Neural cell (in vitro differentiated cells): ENCODE data around the gene AGFG2. TPM values are rescaled to one million over a fixed set of nuclear protein-coding genes. Genes with fewer than 3 reads are reported as not detected.

Source experiments
- H2AFZ ChIP-seq: fragments of 200-600, 300-800 bp; sonication (generic), shearing (Covaris generic); 2 replicates; pipeline ENCODE4 v1.6.0; 2014; ENCODE audit warnings: low read depth, mild to moderate bottlenecking, antibody characterized with exemption, low read length, moderate library complexity
- H3F3A ChIP-seq: fragments of 200-600 bp; shearing (Covaris generic); 2 replicates; pipeline ENCODE4 v1.6.1; 2016; ENCODE audit warnings: mild to moderate bottlenecking, moderate library complexity, mixed read lengths, antibody characterized with exemption, low read length; ENCODE audit not compliant: insufficient read depth, poor library complexity, severe bottlenecking
- H3K27ac ChIP-seq: fragments of 200-600, 300-800 bp; sonication (generic), shearing (Covaris generic); 2 replicates; pipeline ENCODE4 v1.5.1; 2014; ENCODE audit warnings: mild to moderate bottlenecking, low read length, moderate library complexity
- H3K27me3 ChIP-seq: fragments of 300-800, 200-600 bp; sonication (generic), shearing (Covaris generic); 2 replicates; pipeline ENCODE4 v1.6.0; 2014; ENCODE audit warnings: mild to moderate bottlenecking, low read depth, low read length, moderate library complexity; ENCODE audit not compliant: insufficient read depth
- H3K36me3 ChIP-seq: fragments of 300-800, 200-600 bp; sonication (generic), shearing (Covaris generic); 2 replicates; pipeline ENCODE4 v1.5.1; 2014; ENCODE audit warnings: mild to moderate bottlenecking, antibody characterized with exemption, low read length, moderate library complexity; ENCODE audit not compliant: insufficient read depth
- H3K4me2 ChIP-seq: fragments of 300-800, 200-600 bp; sonication (generic), shearing (Covaris generic); 2 replicates; pipeline ENCODE4 v1.6.0; 2014; ENCODE audit warnings: mild to moderate bottlenecking, low read length
- H3K4me3 ChIP-seq: fragments of 300-800, 200-600 bp; sonication (generic), shearing (Covaris generic); 2 replicates; pipeline ENCODE4 v1.5.1; 2014; ENCODE audit warnings: mild to moderate bottlenecking, low read length, moderate library complexity
- H3K79me2 ChIP-seq: fragments of 200-600 bp; shearing (Covaris generic); replicated peaks from 2 replicates; pipeline ENCODE4 v1.6.0; 2014; ENCODE audit warnings: mild to moderate bottlenecking, low read length, moderate library complexity; ENCODE audit not compliant: insufficient read depth
- H3K9ac ChIP-seq: fragments of 300-800, 200-600 bp; sonication (generic), shearing (Covaris generic); 2 replicates; pipeline ENCODE4 v1.6.1; 2016; ENCODE audit warnings: mild to moderate bottlenecking, low read length, mixed read lengths
- H3K9me2 ChIP-seq: fragments of 200-600 bp; shearing (Covaris generic); 2 replicates; pipeline ENCODE4 v1.6.1; 2016; ENCODE audit warnings: mild to moderate bottlenecking, low read length, mixed read lengths; ENCODE audit not compliant: insufficient read depth
- H3K9me3 ChIP-seq: fragments of 200-600, 300-800 bp; sonication (generic), shearing (Covaris generic); 2 replicates; pipeline ENCODE4 v1.6.1; 2016; ENCODE audit warnings: mild to moderate bottlenecking, mixed run types, low read length, moderate library complexity, mixed read lengths
- H4K20me1 ChIP-seq: fragments of 200-600 bp; shearing (Covaris generic); 2 replicates; pipeline ENCODE4 v1.6.1; 2016; ENCODE audit warnings: mild to moderate bottlenecking, mixed run types; ENCODE audit not compliant: insufficient read depth
- EP300 ChIP-seq: fragments of 450-650 bp; conservative IDR thresholded peaks from 2 replicates; pipeline ENCODE4 v1.6.1; 2014; ENCODE audit warnings: antibody characterized with exemption, mild to moderate bottlenecking, moderate library complexity; ENCODE audit not compliant: poor library complexity, severe bottlenecking
- EZH2 ChIP-seq: fragments of 200-600, 300-800 bp; shearing (Covaris generic), sonication (generic); IDR thresholded peaks from 2 replicates; pipeline ENCODE4 v1.6.1; 2014; ENCODE audit warnings: antibody characterized with exemption, low read length, borderline replicate concordance, mild to moderate bottlenecking; ENCODE audit not compliant: insufficient read depth, poor library complexity, severe bottlenecking
- MXI1 ChIP-seq: fragments of 450-650 bp; conservative IDR thresholded peaks from 2 replicates; pipeline ENCODE4 v1.6.1; 2014; ENCODE audit warnings: antibody characterized with exemption, mild to moderate bottlenecking; ENCODE audit not compliant: poor library complexity, severe bottlenecking
- POLR2AphosphoS5 ChIP-seq: IDR thresholded peaks from 2 replicates; pipeline ENCODE4 v1.6.1; 2012
- RAD21 ChIP-seq: fragments of 450-650 bp; conservative IDR thresholded peaks from 2 replicates; pipeline ENCODE4 v1.6.1; 2014; ENCODE audit warnings: antibody characterized with exemption, mild to moderate bottlenecking, moderate library complexity
- SMC3 ChIP-seq: fragments of 450-650 bp; conservative IDR thresholded peaks from 2 replicates; pipeline ENCODE4 v1.6.1; 2014; ENCODE audit warnings: antibody characterized with exemption, mild to moderate bottlenecking, moderate library complexity; ENCODE audit not compliant: poor library complexity
- TAF1 ChIP-seq: IDR thresholded peaks from 2 replicates; pipeline ENCODE4 v1.6.1; 2012; ENCODE audit warnings: low read depth
- polyA plus RNA-seq: library from polyadenylated mRNA; depleted of rRNA; stranded (reverse); fragments of >200 nt; gene quantifications from 2 replicates; pipeline ENCODE4 v1.2.3, GENCODE V29; 2014
- TF ChIP-seq, protein P1 (sequence below): fragments of 450-650 bp; IDR thresholded peaks from 2 replicates; pipeline ENCODE4 v1.5.1; 2014; ENCODE audit warnings: antibody characterized with exemption, mild to moderate bottlenecking, moderate library complexity; ENCODE audit not compliant: poor library complexity, severe bottlenecking
- TF ChIP-seq, protein P2 (sequence below): IDR thresholded peaks from 2 replicates; pipeline ENCODE4 v1.6.1; 2012; ENCODE audit warnings: borderline replicate concordance

Gene AGFG2
- polyA plus RNA-seq, 1 donor from 2014 or later: 3.4 TPM

DNA sequence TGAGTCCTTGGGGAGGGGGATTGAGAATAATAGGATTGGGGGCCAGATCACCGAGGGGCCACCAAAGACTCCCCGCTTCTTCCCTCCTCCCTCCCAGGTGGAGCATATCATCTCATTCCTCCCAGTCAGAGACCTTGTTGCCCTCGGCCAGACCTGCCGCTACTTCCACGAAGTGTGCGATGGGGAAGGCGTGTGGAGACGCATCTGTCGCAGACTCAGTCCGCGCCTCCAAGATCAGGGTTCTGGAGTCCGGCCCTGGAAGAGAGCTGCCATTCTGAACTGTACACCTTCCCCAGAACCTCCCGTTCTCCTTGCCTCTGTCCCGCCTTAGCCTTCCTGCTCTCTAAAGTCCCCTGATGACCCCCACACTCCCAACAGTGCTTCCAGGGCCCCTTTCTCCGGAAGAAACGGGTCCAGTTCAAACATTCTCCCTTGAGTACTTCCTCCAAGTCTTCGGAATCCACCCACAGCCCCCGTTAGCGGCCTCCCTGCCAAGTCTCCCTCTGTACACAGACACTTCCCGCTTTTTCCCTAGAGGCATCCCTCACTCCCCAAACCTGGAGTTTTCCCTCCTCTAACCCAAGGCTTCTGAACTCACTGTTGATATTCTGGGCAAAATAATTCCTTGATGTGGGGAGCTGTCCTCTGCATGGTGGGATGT lies 51.2 kb downstream of the AGFG2 start:
- H3K36me3 ChIP-seq: no peaks in the 10 kb centered on the region
- H3K27me3 ChIP-seq: no peaks in the 10 kb centered on the region
- no peak overlapping the region for H3K9ac ChIP-seq
- TF ChIP-seq TAF1: no peak
- TF ChIP-seq MXI1: no peak
- TF ChIP-seq, protein P1, sequence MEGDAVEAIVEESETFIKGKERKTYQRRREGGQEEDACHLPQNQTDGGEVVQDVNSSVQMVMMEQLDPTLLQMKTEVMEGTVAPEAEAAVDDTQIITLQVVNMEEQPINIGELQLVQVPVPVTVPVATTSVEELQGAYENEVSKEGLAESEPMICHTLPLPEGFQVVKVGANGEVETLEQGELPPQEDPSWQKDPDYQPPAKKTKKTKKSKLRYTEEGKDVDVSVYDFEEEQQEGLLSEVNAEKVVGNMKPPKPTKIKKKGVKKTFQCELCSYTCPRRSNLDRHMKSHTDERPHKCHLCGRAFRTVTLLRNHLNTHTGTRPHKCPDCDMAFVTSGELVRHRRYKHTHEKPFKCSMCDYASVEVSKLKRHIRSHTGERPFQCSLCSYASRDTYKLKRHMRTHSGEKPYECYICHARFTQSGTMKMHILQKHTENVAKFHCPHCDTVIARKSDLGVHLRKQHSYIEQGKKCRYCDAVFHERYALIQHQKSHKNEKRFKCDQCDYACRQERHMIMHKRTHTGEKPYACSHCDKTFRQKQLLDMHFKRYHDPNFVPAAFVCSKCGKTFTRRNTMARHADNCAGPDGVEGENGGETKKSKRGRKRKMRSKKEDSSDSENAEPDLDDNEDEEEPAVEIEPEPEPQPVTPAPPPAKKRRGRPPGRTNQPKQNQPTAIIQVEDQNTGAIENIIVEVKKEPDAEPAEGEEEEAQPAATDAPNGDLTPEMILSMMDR: no peak
- no peak for TF ChIP-seq POLR2AphosphoS5
- TF ChIP-seq SMC3: no peak
- no peak for TF ChIP-seq EP300
- TF ChIP-seq RAD21: no peak
- TF ChIP-seq, protein P2, sequence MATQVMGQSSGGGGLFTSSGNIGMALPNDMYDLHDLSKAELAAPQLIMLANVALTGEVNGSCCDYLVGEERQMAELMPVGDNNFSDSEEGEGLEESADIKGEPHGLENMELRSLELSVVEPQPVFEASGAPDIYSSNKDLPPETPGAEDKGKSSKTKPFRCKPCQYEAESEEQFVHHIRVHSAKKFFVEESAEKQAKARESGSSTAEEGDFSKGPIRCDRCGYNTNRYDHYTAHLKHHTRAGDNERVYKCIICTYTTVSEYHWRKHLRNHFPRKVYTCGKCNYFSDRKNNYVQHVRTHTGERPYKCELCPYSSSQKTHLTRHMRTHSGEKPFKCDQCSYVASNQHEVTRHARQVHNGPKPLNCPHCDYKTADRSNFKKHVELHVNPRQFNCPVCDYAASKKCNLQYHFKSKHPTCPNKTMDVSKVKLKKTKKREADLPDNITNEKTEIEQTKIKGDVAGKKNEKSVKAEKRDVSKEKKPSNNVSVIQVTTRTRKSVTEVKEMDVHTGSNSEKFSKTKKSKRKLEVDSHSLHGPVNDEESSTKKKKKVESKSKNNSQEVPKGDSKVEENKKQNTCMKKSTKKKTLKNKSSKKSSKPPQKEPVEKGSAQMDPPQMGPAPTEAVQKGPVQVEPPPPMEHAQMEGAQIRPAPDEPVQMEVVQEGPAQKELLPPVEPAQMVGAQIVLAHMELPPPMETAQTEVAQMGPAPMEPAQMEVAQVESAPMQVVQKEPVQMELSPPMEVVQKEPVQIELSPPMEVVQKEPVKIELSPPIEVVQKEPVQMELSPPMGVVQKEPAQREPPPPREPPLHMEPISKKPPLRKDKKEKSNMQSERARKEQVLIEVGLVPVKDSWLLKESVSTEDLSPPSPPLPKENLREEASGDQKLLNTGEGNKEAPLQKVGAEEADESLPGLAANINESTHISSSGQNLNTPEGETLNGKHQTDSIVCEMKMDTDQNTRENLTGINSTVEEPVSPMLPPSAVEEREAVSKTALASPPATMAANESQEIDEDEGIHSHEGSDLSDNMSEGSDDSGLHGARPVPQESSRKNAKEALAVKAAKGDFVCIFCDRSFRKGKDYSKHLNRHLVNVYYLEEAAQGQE: no peak
- no peak for TF ChIP-seq EZH2
- no peak overlapping the region for H2AFZ ChIP-seq
- no peak overlapping the region for H3K4me3 ChIP-seq
- no peaks in the 10 kb centered on the region for H4K20me1 ChIP-seq
- H3F3A ChIP-seq: no peaks in the 10 kb centered on the region
- no peak overlapping the region for H3K27ac ChIP-seq
- no peaks in the 10 kb centered on the region for H3K9me3 ChIP-seq
- H3K79me2 ChIP-seq: peaks cover 6% of the 10 kb centered on the region
- no peak overlapping the region for H3K4me2 ChIP-seq
- H3K9me2 ChIP-seq: no peaks in the 10 kb centered on the region

DNA sequence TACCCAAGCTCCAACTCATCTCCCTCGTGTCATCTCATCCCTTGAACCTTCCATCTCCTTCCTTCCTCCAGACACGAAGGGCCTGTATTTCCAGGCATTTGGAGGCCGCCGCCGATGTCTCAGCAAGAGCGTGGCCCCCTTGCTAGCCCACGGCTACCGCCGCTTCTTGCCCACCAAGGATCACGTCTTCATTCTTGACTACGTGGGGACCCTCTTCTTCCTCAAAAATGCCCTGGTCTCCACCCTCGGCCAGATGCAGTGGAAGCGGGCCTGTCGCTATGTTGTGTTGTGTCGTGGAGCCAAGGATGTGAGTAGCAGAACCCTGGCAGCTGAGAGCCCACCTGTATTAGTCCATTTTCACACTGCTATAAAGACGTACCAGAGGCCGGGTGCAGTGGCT lies 52.6 kb downstream of the AGFG2 start:
- H3K9ac ChIP-seq: no peak overlapping the region
- H3K4me3 ChIP-seq: no peak overlapping the region
- no peaks in the 10 kb centered on the region for H3F3A ChIP-seq
- no peak for TF ChIP-seq EP300
- TF ChIP-seq, protein P1: no peak
- H2AFZ ChIP-seq: no peak overlapping the region
- H3K36me3 ChIP-seq: no peaks in the 10 kb centered on the region
- no peak overlapping the region for H3K27ac ChIP-seq
- H3K4me2 ChIP-seq: no peak overlapping the region
- no peaks in the 10 kb centered on the region for H3K79me2 ChIP-seq
- no peaks in the 10 kb centered on the region for H3K9me3 ChIP-seq
- H3K9me2 ChIP-seq: no peaks in the 10 kb centered on the region
- H4K20me1 ChIP-seq: no peaks in the 10 kb centered on the region
- no peaks in the 10 kb centered on the region for H3K27me3 ChIP-seq
